Ishikawa (cell line): ENCODE data around the gene ST3GAL3.

Source experiments
- CEBPB ChIP-seq: IDR thresholded peaks from 2 replicates; pipeline ENCODE4 v1.6.1; 2012
- EP300 ChIP-seq: IDR thresholded peaks from 2 replicates; pipeline ENCODE4 v1.6.1; 2012; ENCODE audit warnings: borderline replicate concordance
- FOXM1 ChIP-seq: IDR thresholded peaks from 2 replicates; pipeline ENCODE4 v1.6.1; 2012; ENCODE audit warnings: low read depth, borderline replicate concordance
- MAX ChIP-seq: IDR thresholded peaks from 2 replicates; pipeline ENCODE4 v1.6.1; 2012
- RAD21 ChIP-seq: IDR thresholded peaks from 2 replicates; pipeline ENCODE4 v1.6.1; 2012; ENCODE audit warnings: low read depth

- TF ChIP-seq RAD21 = no peak
- TF ChIP-seq EP300 = no peak
- no peak for TF ChIP-seq FOXM1
- no peak for TF ChIP-seq MAX
- TF ChIP-seq CEBPB = no peak
Measured at GRCh38 chr1:43881415-43881814, 174.1 kb downstream of the ST3GAL3 start.
